SH-SY5Y (cell line): ENCODE measurements around the gene RUBCNL.

Experiments
- GATA2 ChIP-seq: IDR thresholded peaks from 2 replicates; pipeline ENCODE4 v1.6.1; 2011; ENCODE audit warnings: mild to moderate bottlenecking, low read depth, low read length
- GATA3 ChIP-seq: IDR thresholded peaks from 2 replicates; pipeline ENCODE4 v1.6.1; 2011; ENCODE audit warnings: low read depth, mild to moderate bottlenecking, low read length, moderate library complexity

DNA sequence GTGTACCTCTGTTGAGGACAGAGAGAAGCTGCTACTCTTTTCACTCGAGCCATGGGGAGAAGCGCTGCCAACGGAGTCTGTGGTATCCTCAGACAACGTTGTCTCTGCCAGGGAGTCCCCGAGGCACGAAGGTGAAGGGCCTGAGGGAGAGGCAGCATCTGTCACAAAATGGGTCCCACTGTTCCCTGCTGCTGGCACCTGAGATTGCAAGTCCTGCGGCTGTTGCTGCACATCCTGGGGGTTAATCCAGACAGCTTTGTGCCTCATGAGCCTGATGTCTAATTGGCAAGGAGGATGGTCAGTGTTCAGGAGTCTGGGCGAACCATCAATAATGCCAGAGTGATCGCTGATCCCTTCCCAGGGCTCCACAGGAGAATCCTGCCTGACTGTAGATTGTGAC, 15.0 kb downstream of the RUBCNL start:
- TF ChIP-seq GATA3 (no peak), GATA2 (no peak)
